ENCODE measurements around the gene DYNAP.

DNA sequence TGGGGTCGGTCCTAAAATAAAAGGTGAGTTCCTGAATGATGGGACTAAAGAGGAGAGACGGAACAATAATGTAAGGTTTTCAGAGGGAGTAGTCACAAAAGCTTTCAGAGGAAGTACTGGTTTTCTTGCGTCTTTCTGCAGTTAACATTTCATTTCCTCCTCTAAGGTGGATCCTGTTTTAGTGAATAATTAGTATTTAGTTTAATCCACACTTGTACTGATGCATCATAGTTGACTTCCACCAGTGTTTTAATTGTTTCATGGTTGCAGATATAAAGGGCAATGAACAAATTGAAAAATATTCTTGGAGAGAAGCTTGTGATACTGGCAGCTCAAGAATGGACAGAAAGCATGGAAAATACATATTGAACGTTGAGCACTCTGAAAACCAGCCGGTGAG lies at the start of gene DYNAP:
- TF ChIP-seq, protein P1, sequence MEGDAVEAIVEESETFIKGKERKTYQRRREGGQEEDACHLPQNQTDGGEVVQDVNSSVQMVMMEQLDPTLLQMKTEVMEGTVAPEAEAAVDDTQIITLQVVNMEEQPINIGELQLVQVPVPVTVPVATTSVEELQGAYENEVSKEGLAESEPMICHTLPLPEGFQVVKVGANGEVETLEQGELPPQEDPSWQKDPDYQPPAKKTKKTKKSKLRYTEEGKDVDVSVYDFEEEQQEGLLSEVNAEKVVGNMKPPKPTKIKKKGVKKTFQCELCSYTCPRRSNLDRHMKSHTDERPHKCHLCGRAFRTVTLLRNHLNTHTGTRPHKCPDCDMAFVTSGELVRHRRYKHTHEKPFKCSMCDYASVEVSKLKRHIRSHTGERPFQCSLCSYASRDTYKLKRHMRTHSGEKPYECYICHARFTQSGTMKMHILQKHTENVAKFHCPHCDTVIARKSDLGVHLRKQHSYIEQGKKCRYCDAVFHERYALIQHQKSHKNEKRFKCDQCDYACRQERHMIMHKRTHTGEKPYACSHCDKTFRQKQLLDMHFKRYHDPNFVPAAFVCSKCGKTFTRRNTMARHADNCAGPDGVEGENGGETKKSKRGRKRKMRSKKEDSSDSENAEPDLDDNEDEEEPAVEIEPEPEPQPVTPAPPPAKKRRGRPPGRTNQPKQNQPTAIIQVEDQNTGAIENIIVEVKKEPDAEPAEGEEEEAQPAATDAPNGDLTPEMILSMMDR (IDR thresholded peaks at IDR 0.05), result no peak
- no peak for TF ChIP-seq POLR2A (IDR thresholded peaks at IDR 0.05)

All from thyroid gland (tissue), 4 donors.